Muscle of leg (tissue), 11 donors: ENCODE results near the gene CERK. TPM values are rescaled to one million over a fixed set of nuclear protein-coding genes. Genes with fewer than 3 reads are reported as not detected.
"Not testable (repeated sequence)": the region's sequence is repeated elsewhere in the genome, so short reads cannot be mapped to it uniquely, and the experiment has no call there.

Experiments
- DNase-seq: peaks from one replicate; pipeline ENCODE4 v3.0.0; 2013
- H3K27ac ChIP-seq: one replicate; pipeline ENCODE4 v1.5.1; 2013; ENCODE audit warnings: mild to moderate bottlenecking, low read length, control low read depth
- H3K27me3 ChIP-seq: one replicate; pipeline ENCODE4 v1.6.1; 2013; ENCODE audit warnings: low read length; ENCODE audit not compliant: control insufficient read depth, insufficient read depth
- H3K36me3 ChIP-seq: one replicate; pipeline ENCODE4 v1.6.1; 2013; ENCODE audit warnings: low read length; ENCODE audit not compliant: control insufficient read depth, insufficient read depth
- H3K4me1 ChIP-seq: one replicate; pipeline ENCODE4 v1.6.1; 2013; ENCODE audit warnings: low read length; ENCODE audit not compliant: control insufficient read depth, insufficient read depth
- H3K4me3 ChIP-seq: one replicate; pipeline ENCODE4 v1.5.1; 2013; ENCODE audit warnings: low read length, control low read depth
- H3K9me3 ChIP-seq: replicated peaks from 2 replicates; pipeline ENCODE4 v1.6.1; 2013; ENCODE audit warnings: low read depth, low read length; ENCODE audit not compliant: control insufficient read depth
- WGBS: methylation state at CpG from one replicate; pipeline ENCODE4 v1.1.5; 2013; ENCODE audit warnings: missing lambda C conversion rate; ENCODE audit not compliant: insufficient coverage; 5-methylcytosine and 5-hydroxymethylcytosine counted together
- polyA plus RNA-seq, 8 donors: library from polyadenylated mRNA; unstranded; fragments of 120-200 nt; gene quantifications; one replicate each; pipeline versions ENCODE4 v1.2.1 to v1.2.3, GENCODE V29; 2013; ENCODE audit warnings: inconsistent platforms in 1 of 8, low replicate concordance in 1 of 8; ENCODE audit not compliant: insufficient read length in 8 of 8, insufficient read depth in 1 of 8
- total RNA-seq: library from RNA; stranded (reverse); fragments of 120-200 nt; gene quantifications from one replicate; pipeline ENCODE4 v1.2.4, GENCODE V29; 2013

CERK gene
- total and polyA plus RNA-seq, 9 donors, result 18.5 to 33.0 (median 25.4) TPM

DNA sequence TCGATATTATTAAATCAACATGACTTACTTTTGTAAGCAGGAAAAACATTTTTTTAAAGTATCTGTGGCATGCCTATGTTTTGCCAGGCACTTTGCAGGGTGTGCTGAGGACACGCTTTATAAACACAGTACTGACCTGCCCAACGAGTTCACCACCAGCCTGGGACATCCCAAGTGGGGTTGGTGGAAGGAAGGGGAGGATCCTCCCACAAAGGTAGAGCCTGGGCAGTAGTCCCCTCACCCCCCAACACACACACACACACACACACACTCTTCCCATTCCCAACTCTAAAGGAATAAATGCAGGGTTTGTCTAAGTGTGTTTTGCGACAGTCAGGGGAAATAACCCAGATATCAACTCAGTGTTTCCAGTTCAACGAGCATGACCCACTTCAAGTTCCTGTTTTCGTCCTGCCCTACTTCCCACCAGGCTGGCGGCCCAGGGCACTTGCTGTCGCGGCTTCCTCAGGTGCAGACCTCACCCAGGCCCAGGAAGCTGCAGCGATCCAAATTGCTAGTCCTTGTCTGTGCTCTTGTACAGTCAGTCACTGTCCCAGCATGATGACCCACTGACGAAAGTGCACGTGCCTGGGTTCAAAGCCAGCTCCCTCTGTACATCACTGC, 3.1 kb downstream of the CERK start:
- WGBS, result 61% methylated on average over 8 of the region's 12 CpGs
- Histone ChIP-seq H3K9me3 (no peaks in the 10 kb centered on the region), H3K4me3 (no peak overlapping the region), H3K4me1 (peaks cover 62% of the 10 kb centered on the region), H3K27me3 (no peaks in the 10 kb centered on the region), H3K27ac (peak overlapping the region; percentile 20), H3K36me3 (peaks cover 12% of the 10 kb centered on the region)
- peak; percentile 48 for DNase-seq

DNA sequence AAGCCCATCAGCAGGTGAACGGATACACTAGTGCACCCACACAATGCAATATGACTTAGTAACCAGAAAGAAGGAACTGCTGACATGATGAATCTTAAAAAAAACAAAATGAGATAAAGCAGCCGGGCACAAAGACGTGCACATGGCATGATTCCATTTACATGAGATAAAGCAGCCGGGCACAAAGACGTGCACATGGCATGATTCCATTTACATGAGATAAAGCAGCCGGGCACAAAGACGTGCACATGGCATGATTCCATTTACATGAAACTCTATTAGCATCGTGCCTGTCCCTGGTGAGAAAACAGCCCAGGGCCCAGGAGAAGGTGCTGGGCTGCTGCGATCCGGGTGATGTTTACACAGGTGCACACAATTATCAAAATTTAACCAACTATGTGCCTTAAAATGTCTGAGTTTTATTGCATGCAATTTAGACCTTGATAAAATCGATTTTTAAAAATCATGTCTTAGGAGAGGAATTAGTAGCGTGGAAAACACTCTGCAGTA, 3.8 kb downstream of the CERK start:
- DNase-seq, H3K27ac ChIP-seq, H3K9me3 ChIP-seq, H3K4me3 ChIP-seq, H3K27me3 ChIP-seq: not testable (repeated sequence)
- H3K36me3 ChIP-seq, result peaks cover 12% of the 10 kb centered on the region
- peaks cover 56% of the 10 kb centered on the region for H3K4me1 ChIP-seq
- 67% methylated on average over 6 of the region's 12 CpGs for WGBS

DNA sequence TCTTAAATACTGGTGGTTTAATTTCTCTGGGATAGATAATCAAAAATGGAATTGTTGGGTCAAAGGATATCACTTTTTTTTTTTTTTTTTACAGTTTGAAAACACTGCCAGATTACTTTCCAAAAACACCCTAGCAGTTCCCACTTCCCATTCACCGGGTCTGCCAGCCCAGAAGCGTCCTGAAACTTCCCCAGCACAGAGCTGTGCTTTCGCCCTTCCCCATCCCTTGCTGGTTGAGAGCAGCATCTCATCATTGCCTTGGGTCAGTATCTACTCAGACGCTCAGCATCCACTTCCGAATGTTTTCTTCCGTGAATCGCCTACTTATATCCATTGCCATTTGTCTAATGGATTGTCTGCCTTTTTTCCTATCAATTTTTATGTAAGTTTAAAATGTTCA, 5.5 kb downstream of the CERK start:
- H3K4me1 ChIP-seq, result peaks cover 48% of the 10 kb centered on the region
- H3K27ac ChIP-seq, result no peak overlapping the region
- no peaks in the 10 kb centered on the region for H3K27me3 ChIP-seq
- no peak overlapping the region for H3K4me3 ChIP-seq
- no peaks in the 10 kb centered on the region for H3K9me3 ChIP-seq
- peaks cover 24% of the 10 kb centered on the region for H3K36me3 ChIP-seq
- no peak for DNase-seq
- WGBS, result 44% methylated on average over 5 of the region's 7 CpGs

DNA sequence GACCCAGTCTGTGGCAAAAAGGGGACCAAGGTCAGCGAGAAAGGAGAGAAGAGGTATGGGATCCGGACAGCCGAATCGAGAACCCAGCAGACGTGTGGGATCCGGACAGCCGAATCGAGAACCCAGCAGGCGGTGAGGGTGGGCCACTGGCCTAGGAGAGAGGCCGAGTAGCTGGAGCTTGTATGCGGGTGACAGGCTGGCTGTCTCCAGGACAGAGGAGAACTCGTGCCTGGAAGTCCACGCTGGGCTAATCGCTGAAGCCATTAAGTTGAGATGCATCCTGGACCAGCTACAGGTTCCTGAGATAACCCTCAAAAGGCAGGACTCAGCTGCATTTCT, 6.0 kb downstream of the CERK start:
- Histone ChIP-seq H3K9me3 (no peaks in the 10 kb centered on the region), H3K4me1 (peaks cover 45% of the 10 kb centered on the region), H3K4me3 (no peak overlapping the region), H3K36me3 (peaks cover 24% of the 10 kb centered on the region), H3K27me3 (no peaks in the 10 kb centered on the region), H3K27ac (no peak overlapping the region)
- 83% methylated on average over 14 of the region's 14 CpGs for WGBS
- no peak for DNase-seq

DNA sequence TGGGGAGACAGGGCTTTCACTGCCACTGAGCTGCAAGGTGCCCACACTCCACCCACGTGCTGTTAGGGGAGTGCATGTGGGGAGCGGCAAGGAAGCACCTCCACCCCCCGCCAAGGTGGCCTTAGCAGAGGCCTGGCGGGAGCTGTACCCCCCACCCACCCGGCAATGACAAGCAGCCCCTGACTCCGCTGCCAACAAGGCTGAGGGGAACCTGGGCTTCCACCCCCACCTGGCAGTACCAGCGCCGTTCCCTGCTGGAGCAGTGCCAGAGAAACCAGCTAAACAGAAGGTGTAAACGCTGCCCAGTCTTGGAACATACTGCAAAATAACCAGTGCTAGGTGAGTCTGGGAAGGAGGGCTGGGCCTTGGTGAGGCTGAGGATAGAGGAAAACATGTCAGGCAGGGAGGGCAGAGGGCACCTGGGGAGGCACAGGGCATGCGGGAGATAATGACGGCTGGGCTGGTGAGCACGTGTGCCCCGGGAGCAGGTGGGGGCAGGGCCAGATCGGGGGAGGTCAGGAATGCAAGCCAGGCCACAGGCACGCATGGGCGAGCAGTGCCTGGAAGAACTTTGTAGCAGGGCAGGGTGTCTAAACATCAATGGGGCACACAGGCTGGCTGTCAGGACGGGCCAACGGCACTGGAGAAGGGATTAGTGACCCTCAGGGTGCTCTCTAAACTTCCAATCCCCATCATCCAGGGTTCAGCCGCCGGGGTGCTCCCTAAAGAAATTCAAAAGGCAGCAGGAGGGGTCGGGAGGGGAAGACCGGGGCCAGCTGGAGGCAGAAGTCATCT, 6.6 kb downstream of the CERK start:
- H3K9me3 ChIP-seq, result no peaks in the 10 kb centered on the region
- H3K4me3 ChIP-seq, result no peak overlapping the region
- no peak for DNase-seq
- WGBS, result 49% methylated on average over 13 of the region's 22 CpGs
- peaks cover 24% of the 10 kb centered on the region for H3K36me3 ChIP-seq
- H3K4me1 ChIP-seq, result peaks cover 41% of the 10 kb centered on the region
- no peak overlapping the region for H3K27ac ChIP-seq
- no peaks in the 10 kb centered on the region for H3K27me3 ChIP-seq

DNA sequence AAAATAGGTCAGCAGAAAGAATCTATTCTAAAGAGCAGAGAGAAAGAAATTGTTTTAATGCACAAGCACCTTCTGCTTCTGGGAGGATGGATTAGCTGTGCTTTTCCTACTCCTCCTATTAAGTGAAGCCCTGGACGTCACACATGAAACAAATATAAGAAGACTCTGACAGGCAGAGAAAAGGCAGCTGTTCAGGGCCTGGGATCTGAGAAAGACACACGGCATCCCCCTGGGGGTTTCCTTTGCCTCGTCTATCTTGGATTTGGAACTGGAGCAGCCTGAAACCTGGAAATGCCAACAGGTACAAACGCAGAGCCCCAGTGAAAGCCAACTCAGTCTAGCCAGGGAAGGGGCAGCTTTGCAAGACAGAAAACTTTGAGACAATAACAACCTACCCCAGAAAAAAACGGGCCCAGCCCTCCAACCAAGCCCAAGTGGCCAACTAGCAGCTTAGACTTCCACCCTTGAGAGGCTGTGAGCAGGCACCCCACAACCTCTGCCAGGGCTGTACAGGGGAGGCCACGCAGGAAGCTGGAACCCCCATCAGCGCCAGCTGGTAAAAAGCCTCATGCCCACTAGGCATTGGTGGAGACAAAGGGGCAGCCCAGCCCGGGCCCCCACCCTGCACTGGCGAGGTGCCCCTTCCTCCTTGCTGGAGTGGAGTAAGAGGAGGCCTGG, 7.3 kb downstream of the CERK start:
- peaks cover 27% of the 10 kb centered on the region for H3K36me3 ChIP-seq
- no peak overlapping the region for H3K4me3 ChIP-seq
- WGBS, result 39% methylated on average over 7 of the region's 9 CpGs
- H3K9me3 ChIP-seq, result no peaks in the 10 kb centered on the region
- no peaks in the 10 kb centered on the region for H3K27me3 ChIP-seq
- peaks cover 41% of the 10 kb centered on the region for H3K4me1 ChIP-seq
- peak overlapping the region; percentile 29 for H3K27ac ChIP-seq
- DNase-seq, result peak; percentile 40

DNA sequence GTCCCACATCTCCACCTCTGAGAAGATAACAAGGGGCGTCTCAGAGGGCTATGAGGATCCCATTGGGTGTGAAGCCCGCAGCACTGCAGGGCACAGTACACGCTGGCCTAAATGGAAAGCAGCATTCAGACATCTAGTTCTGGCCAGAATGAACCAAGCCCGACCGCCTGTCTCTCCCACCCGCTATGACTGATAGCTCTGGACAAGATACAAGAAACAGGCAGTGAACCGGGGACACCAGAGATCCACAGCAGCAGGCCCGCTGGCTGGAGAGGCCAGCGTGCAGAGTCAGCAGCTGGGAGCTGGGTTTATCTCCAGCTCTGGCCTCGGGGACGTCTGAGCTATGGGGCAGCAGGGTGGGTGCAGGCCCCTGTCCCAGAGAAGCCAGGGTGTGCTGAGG, 9.6 kb downstream of the CERK start:
- peaks cover 32% of the 10 kb centered on the region for H3K4me1 ChIP-seq
- 66% methylated on average over 11 of the region's 11 CpGs for WGBS
- H3K27me3 ChIP-seq, result no peaks in the 10 kb centered on the region
- no peak for DNase-seq
- no peak overlapping the region for H3K27ac ChIP-seq
- no peaks in the 10 kb centered on the region for H3K9me3 ChIP-seq
- no peak overlapping the region for H3K4me3 ChIP-seq
- H3K36me3 ChIP-seq, result peaks cover 26% of the 10 kb centered on the region

DNA sequence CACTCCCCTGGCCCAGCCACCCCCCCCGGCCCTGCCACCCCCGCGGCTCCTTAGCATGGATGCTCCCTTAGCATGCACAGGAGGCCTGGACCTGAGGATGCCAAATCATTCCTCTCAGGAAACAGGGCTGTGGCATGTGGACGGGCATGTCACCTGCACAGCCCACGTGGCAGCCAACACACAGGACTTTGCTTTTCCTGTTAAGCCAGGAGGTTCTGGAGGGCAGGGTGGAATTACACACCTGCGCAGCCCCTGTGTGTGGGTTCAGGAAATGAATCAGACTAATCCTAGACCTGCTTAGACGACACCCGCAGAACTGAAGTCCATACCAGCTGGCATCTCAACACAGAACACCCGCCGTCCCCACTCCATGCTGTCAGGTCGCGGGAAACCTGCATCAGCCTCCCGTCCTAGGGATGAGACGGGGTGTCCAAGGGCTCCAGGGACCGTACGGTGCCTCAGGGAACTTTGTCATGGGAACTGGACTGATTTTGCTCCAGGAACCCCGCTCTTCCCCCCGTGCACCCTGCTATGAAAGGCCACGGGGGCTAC, 10.2 kb downstream of the CERK start:
- Histone ChIP-seq H3K27me3 (no peaks in the 10 kb centered on the region), H3K9me3 (no peaks in the 10 kb centered on the region), H3K27ac (no peak overlapping the region), H3K36me3 (peaks cover 27% of the 10 kb centered on the region), H3K4me3 (no peak overlapping the region), H3K4me1 (peaks cover 32% of the 10 kb centered on the region)
- no peak for DNase-seq
- 87% methylated on average over 13 of the region's 19 CpGs for WGBS

DNA sequence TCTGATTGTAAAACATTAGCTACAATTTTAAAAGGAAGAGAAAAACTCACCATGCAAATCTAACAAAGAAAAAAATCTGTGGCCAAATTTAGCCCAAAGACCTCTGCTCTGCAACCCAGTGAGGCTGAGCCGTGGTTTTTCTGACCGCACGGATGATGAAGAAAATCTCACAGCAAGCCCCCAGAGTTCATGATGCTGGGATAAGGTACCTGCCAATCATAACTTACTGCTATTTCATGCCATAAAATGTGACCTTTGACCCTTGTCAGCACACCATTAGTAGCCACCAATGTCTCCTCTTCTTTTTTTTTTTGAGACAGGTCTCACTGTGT, 11.1 kb downstream of the CERK start:
- Histone ChIP-seq H3K36me3 (peaks cover 27% of the 10 kb centered on the region), H3K4me1 (peaks cover 30% of the 10 kb centered on the region), H3K27ac (no peak overlapping the region), H3K27me3 (no peaks in the 10 kb centered on the region), H3K9me3 (no peaks in the 10 kb centered on the region), H3K4me3 (no peak overlapping the region)
- 80% methylated on average over 3 of the region's 3 CpGs for WGBS
- no peak for DNase-seq
